Measurements from ENCODE around the gene NDST1.

Gene NDST1

DNA sequence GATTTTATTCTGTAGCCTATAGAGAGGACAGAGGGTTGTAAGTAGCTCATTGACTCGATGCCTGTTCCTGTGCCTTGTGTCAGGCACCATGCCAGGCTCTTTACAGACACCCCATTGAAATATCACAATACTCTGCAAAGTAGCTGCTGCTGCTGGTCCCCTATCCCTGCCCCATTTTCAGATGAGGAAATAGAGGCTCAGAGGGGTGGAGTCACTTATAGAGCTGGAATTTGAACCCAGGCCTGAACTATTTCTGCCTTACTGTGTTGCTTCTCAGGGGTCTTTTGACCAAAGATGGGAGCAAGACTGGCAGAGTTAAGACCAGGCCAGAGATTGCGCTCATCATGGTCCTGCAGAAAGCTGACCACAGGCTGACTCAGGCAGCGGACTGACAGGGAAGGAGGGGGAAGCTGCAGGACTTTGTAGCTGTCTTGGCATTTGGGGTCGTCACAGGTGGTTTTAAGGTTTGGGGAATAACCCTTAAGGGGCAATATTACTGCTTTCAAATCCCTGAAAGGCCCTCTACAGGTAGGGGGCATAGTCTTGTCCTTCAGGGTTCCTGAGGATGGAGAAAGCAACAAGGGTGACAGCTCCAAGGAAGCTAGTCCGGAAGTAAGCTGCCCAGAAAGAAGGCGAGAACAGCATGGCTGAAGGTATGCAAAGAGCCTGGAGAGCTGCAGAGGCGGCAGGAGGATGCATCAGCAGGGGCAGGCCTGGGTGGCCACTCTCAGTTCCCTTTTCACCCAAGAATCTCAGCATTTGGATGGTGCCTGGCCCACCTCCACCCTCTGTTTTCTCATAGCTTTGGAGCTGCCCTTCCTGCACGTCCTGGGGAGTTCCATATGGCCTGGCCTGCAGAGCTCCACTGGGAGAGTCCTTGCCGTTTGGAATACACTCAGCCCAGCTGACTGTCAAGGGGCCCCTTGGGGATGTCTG, 18.3 kb upstream of the NDST1 start:
- TF ChIP-seq, protein P1, sequence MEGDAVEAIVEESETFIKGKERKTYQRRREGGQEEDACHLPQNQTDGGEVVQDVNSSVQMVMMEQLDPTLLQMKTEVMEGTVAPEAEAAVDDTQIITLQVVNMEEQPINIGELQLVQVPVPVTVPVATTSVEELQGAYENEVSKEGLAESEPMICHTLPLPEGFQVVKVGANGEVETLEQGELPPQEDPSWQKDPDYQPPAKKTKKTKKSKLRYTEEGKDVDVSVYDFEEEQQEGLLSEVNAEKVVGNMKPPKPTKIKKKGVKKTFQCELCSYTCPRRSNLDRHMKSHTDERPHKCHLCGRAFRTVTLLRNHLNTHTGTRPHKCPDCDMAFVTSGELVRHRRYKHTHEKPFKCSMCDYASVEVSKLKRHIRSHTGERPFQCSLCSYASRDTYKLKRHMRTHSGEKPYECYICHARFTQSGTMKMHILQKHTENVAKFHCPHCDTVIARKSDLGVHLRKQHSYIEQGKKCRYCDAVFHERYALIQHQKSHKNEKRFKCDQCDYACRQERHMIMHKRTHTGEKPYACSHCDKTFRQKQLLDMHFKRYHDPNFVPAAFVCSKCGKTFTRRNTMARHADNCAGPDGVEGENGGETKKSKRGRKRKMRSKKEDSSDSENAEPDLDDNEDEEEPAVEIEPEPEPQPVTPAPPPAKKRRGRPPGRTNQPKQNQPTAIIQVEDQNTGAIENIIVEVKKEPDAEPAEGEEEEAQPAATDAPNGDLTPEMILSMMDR (IDR thresholded peaks at IDR 0.05; ENCODE audit: low read depth, low read length, missing control alignments) = no peak
- peak overlapping the region; percentile 74; the same call in 1 of the 2 replicates for H3K4me3 ChIP-seq (replicated peaks; ENCODE audit: low read depth, low read length)
- no peak for DNase-seq (ENCODE audit: extremely low read depth, low read depth)

DNA sequence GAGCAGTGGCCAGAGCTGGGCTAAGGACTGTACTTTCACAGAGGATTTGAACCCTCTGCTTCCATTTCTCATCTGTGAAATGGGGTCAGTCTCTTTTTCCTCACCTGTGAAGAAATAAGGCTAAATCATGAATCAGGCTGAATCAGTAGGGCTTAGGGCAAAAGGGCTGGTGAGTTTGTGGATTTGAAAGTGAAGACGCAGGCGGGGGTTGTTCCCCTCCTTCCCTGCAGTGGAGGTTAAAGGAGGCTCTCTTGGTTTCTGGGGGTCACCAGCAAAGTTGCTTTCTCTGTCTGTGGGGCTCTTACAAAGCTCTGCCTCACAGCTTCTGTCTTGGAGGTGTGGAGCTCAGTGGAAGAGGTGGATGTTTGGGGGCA, 17.6 kb upstream of the NDST1 start:
- no peak overlapping the region for H3K4me3 ChIP-seq (replicated peaks; ENCODE audit: low read depth, low read length)
- TF ChIP-seq, protein P1 (IDR thresholded peaks at IDR 0.05; ENCODE audit: low read depth, low read length, missing control alignments) = no peak
- no peak for DNase-seq (ENCODE audit: extremely low read depth, low read depth)

DNA sequence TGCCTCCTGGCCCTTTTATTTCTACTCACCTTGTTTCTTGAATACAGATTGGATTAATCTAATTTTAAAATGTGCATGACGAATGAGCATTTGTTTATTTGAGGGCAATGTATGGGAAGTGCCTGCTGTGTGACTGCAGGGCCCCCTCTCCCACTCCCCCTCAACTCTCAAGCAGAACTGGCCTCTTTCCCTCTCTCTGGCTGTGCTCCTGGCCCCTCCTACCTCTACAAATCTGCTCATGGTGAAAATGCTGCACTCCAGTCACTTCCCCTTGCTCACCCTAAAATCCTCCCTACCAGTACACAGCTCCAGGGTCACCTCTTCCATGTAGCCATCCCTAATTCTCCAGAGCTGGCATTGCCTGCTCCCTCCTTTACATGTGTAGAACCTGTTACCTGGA, 17.2 kb upstream of the NDST1 start:
- TF ChIP-seq, protein P1 (IDR thresholded peaks at IDR 0.05; ENCODE audit: low read depth, low read length, missing control alignments) = no peak
- no peak for DNase-seq (ENCODE audit: extremely low read depth, low read depth)
- H3K4me3 ChIP-seq (replicated peaks; ENCODE audit: low read depth, low read length) = no peak overlapping the region

DNA sequence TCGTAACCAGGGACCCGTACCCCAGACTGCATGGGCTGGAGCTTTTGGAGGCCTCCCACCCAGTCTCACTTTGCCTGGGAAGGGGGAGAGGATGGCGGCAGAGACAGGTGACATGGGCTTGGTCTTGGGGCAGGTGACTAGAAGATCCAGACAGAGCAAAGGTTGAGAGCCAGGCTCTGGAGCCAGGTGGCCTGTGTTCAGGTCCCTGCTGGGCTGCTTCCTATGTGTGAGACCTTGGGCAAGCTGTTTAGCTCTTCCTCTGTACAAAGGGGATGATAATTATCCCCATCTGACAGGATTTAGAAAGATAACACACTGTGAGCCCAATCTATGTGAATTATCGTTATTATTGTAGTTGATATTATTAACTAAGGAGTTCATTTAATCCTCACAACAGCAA, 16.1 kb upstream of the NDST1 start:
- H3K4me3 ChIP-seq (replicated peaks; ENCODE audit: low read depth, low read length) = no peak overlapping the region
- DNase-seq (ENCODE audit: extremely low read depth, low read depth) = no peak
- TF ChIP-seq, protein P1 (IDR thresholded peaks at IDR 0.05; ENCODE audit: low read depth, low read length, missing control alignments) = no peak

DNA sequence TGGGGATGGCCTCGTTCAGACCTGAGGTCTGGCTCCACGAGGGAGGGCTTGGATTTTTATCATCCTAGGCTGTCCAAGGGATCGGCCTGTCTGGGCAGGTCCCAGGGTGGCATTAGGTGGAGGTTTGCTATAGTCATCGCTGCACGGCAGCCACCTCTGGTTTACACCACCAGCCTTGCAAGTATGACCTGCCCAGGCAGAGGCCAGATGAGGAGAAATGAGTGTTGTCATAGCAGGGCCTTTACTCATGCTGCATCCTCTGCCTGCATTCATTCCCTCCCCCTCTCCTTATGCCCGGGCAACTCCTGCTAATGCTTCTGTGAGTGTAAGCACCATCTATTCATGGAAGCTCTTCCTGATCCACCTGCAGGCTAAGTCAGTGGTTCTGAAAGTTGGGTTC, 15.3 kb upstream of the NDST1 start:
- no peak for DNase-seq (ENCODE audit: extremely low read depth, low read depth)
- H3K4me3 ChIP-seq (replicated peaks; ENCODE audit: low read depth, low read length) = no peak overlapping the region
- TF ChIP-seq, protein P1 (IDR thresholded peaks at IDR 0.05; ENCODE audit: low read depth, low read length, missing control alignments) = no peak

DNA sequence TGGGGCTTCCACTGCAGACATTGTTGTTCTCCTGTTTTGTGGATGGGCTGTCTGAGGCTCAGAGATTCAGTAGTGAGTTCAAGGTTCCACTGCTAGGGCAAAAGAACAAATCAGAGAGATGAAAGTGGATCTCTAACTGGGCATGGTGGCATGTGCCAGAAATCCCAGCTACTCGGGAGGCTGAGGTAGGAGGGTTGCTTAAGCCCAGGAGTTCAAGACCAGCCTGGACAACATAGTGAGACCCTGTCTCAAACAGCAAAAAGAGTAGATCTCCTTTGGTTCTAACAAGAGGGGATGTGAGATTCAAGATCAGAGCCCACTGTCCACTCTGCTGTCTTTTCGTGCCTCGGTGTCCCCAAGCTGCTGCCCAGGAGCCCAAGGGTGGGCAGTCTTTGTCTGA, 11.8 kb upstream of the NDST1 start:
- no peak for DNase-seq (ENCODE audit: extremely low read depth, low read depth)
- TF ChIP-seq, protein P1 (IDR thresholded peaks at IDR 0.05; ENCODE audit: low read depth, low read length, missing control alignments) = no peak

More for the DNA sequence above, 11.8 kb upstream of the NDST1 start:
- H3K4me3 ChIP-seq (replicated peaks; ENCODE audit: low read depth, low read length) = no peak overlapping the region
